GM20431 (cell line): ENCODE measurements around the gene CD52.

Experiments used
- in situ Hi-C: fragments of 300-500 bp; cut with MseI, MboI; formaldehyde crosslinking; loops from one replicate; pipeline ENCODE4 v1.15.0; 2020; ENCODE audit warnings: low sequenced_read_pairs; ENCODE audit not compliant: unreplicated experiment

Gene CD52

GRCh38 chr1:26351590-26352337 lies 34.0 kb downstream of the CD52 start:
- in situ Hi-C loops, result no loop called here

GRCh38 chr1:26352338-26352679 lies 34.6 kb downstream of the CD52 start:
- in situ Hi-C loops, result no loop called here

GRCh38 chr1:26353210-26353859 lies 35.6 kb downstream of the CD52 start:
- in situ Hi-C loops, result no loop called here

GRCh38 chr1:26353976-26354820 lies 36.4 kb downstream of the CD52 start, which contains the start of gene CRYBG2:
Gene CRYBG2 (minus strand): TSS chr1:26354130. CDS start chr1:26346657, 7,473 bp downstream.
- in situ Hi-C loops, result no loop called here

GRCh38 chr1:26354972-26355371 lies 37.2 kb downstream of the CD52 start:
- in situ Hi-C loops, result no loop called here

- in situ Hi-C loops, result no loop called here
Measured at GRCh38 chr1:26356106-26356505, 38.3 kb downstream of the CD52 start.

GRCh38 chr1:26357121-26357602 lies 39.4 kb downstream of the CD52 start:
- in situ Hi-C loops, result no loop called here

GRCh38 chr1:26358411-26359384 lies 40.9 kb downstream of the CD52 start:
- in situ Hi-C loops, result no loop called here

GRCh38 chr1:26359981-26360806 lies 42.4 kb downstream of the CD52 start:
- in situ Hi-C loops, result no loop called here

GRCh38 chr1:26360807-26361604 lies 43.2 kb downstream of the CD52 start:
- in situ Hi-C loops, result no loop called here

- in situ Hi-C loops, result no loop called here
Measured at GRCh38 chr1:26361605-26362122, 43.9 kb downstream of the CD52 start.

- in situ Hi-C loops, result no loop called here
Measured at GRCh38 chr1:26362331-26362730, 44.6 kb downstream of the CD52 start.

- in situ Hi-C loops, result no loop called here
Measured at GRCh38 chr1:26363549-26364448, 46.0 kb downstream of the CD52 start.

GRCh38 chr1:26364956-26365355 lies 47.2 kb downstream of the CD52 start:
- in situ Hi-C loops, result no loop called here

GRCh38 chr1:26367441-26367840 lies 49.7 kb downstream of the CD52 start:
- in situ Hi-C loops, result no loop called here

- in situ Hi-C loops, result no loop called here
Measured at GRCh38 chr1:26368006-26368405, 50.2 kb downstream of the CD52 start.

GRCh38 chr1:26368486-26368885 lies 50.7 kb downstream of the CD52 start:
- in situ Hi-C loops, result no loop called here
